SK-N-DZ (cell line): ENCODE results near the gene MYCBP2.
"Not testable (repeated sequence)": the region's sequence is repeated elsewhere in the genome, so short reads cannot be mapped to it uniquely, and the experiment has no call there.

Experiments used
- DNase-seq: peaks from one replicate; pipeline ENCODE4 v3.0.0-alpha.2; 2015; ENCODE audit warnings: low spot score

MYCBP2 gene

DNA sequence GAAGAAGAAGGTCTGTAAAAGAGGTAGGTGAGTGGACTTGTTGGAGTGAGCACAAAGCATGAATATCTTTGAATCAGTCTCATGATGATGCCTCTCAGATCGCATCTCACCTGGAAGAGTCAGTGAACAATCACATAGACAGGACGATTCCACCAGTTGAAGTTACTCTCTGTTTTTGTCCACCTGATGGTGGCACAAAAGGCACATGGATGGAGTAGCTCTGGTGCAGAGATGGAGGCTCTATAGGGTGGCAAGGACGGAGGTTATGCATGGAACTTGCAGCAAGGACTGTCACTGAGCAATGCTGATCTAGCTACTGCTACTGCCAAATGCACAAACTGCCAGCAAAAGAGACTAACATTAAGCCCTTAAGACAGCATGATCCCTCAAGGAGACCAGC lies 10.3 kb upstream of the MYCBP2 start:
- DNase-seq = no peak

DNA sequence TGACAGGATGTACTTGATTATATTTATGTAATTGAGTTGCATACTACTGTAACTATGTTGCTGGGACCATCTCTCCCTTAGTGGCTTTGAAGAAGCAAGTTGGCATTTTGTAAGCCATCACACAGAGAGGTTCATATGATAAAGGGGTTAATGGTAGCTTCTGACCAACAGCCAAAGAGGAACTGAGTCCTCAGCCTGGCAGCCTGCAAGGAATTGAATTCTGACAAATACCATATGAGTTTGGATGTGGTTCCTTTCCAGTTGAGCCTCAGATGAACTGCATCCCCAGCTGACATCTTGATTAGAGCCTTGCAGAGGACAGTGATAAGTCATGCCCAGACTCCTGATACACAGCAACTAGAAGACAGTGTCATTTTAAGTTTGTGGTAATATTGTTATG lies 8.6 kb upstream of the MYCBP2 start:
- DNase-seq = no peak

DNA sequence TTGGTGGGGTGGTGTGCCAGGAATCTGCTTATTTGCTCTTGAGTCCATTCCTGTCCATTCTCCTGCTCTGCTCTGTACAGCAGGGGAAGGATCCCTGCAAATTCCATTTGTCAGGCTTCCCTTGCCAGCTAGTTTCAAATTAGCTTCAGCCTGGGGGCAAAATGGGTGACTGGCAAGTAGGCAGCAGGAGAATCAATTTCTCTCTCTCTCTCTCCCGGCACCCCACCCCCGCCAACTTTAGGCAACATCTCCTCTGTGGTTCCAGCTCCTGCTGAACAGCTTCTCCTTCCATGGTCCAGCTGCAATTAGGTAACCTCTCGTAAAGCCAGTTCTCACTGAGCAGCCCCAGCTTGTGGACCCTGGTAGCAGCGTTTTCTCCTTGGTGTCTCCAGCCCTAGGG lies 6.7 kb upstream of the MYCBP2 start:
- no peak for DNase-seq

DNA sequence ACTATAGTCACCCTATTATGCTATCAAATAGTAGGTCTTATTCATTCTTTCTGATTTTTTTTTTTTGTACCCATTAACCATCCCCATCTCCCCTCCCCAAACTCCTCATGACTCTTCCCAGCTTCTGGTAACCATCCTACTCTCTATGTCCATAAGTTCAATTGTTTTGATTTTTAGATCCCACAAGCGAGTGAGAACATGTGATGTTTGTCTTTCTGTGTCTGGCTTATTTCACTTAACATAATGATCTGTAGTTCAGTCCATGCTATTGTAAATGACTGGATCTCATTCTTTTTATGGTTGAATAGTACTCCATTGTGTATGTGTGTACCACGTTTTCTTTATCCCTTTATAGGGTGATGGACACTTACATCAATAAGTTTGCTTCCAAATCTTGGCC lies 4.5 kb upstream of the MYCBP2 start:
- no peak for DNase-seq

DNA sequence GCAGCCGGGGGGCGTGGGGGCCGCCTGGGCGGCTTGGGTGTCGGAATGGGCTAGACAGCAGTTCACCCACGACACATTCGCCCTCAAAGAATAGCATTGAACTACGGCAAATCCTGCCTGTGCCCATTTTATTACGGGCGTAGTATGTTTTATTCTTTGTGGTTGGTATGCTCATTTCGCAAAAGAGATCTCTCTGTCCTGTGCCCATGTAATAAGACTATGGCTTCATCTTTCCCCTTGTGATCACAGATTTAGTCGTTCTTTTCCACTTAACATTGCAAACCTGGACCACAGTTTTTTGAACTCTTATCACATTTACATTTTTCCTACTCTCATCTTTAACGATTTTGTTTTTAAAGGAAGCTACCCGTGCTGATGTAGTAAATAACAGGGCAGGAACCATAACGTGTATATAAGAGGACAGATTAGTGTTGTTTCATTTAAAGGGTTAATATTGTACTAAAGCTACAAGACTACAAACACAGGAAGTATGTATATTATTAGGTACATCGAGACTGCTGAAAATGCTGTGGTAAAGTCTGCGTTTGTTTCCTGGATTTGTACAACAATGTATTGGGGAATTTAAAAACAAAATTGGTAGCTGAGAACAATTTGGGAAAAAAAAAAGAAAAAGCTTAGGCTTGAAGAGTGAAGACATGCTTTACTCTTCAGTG lies 3.2 kb upstream of the MYCBP2 start:
- peak; percentile 16 for DNase-seq

DNA sequence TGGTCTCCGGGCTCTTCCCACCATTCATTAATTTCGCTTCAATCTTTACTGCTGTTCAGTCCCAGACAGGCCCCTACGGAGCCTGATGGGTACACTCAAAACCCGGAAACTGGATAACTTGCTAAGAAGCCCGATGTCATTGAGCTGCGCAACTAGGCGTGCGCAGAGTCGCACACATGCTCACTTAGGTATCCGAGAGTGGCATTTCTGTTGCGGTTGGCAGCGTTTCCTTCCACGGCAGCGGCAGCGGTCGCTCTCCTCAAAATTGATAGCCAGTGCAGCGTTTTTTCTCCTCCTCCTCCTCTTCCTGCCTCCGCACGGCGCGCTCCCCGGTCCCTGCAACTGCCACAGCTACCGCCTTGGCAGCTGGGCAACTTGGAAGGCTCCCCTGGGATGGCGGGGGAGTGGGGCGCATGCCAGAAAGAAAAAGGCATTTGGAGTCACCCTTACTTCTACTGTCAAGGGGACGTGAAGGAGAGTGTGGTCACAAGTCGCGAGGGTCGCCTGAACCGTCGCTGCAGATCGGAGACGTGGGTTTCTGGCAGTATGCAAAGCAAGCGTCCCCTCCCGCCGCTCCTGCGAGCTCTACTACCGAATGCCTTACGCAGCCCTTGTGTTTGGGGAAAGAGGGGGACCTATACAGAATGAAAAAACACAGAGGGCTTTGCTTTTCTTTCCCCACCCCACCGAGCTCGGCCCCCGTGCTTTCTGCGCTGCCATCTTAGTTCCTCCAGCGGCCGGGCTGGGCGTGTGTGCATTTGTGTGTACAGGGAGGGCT lies 2.4 kb upstream of the MYCBP2 start:
- peak; percentile 96 for DNase-seq

DNA sequence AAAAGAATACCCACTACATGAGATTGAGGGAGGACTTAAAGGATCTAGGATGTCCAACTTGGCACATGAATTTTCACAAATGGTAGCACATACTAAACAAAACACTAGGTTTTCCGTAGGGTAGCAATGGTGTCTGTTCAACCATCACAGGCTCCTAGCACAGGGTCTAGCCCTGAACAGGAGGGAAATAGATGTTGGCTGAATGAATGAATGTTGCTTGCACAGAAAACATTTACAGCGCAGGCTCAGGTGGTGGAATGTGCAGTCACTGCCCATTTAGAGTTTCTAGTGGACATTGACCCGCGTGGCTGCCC lies 1.9 kb upstream of the MYCBP2 start:
- DNase-seq = no peak

DNA sequence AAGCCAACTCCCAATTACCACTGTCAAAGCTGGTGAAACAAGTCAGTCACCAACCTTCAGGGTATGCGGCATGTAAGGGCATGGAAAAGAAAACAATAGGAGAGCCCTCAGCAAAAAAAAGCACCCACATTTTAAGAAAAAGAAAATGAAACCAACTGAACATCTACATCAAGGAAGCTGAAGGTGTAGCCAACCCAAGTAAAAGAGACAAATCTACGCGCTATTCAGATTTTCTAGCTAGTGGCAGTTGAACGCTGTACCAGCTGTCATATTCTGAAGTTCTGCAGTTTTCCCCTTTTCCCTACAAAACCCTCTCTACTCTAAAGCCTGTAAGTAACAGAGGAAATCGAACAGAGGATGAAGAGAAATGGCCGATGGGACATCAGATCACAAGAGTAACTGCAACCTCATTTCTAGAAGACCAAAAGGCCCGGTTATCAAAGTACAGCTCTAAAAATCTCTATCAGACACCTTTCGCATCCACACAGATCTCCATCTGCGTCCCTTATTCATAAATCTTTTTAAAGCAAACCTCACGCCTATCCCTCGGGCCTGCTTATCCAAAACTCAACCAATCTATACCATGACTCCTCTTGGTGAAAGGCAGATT lies 1.4 kb downstream of the MYCBP2 start:
- no peak for DNase-seq

DNA sequence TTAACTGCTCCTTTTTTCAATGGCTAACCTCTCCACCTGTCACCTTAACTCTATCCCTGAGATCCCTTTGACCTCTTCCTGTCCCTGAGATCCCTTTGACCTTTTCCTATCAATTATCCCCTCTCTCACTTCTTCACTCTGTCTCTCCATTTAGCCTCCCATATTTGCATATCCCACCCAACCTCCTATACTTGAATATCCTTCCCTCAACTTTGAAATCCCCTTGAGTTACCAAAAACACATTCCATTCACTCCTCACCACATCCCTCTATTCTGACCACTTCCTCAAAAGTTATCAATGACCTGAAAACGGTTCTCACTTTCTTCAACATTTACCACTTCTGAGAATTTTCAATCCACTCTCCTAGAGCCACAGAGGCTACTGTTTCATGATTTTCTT lies 3.0 kb downstream of the MYCBP2 start:
- no peak for DNase-seq

DNA sequence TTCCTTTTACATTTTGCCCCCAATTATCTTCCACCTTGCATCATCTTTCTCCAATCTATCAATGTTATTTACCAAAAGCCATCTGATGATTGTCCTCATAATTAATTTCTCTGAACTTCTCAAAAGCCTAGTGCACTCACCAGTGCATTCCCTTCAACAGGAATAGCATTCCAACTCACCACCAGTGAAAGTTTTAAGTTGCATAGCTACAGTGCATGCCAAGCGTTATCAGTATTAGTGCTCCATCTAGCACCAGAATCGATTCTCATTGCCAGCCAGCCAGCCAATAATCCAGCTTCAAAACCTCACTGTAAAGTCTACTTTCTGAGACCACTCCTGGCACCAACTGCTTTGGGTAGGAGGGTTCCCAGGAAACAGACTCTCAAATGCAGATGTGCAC lies 7.4 kb downstream of the MYCBP2 start:
- DNase-seq = no peak

DNA sequence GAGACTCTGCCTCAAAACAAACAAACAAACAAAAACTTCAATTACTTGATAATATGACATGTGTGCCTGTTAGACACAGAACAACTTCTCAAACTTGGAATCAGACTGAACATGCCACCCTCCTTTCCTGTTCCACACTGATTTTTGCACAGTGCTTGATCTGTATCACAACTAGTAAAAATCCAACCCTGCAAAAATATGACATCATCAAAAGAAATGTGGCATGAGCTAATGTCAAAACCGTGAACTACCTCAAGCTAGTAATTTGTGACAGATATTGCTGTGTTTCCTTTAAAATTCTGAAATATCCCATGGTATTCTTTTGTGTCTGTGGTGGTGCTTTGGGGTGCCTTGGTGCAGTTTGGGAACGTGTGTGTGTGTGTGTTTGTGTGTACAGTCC lies 8.2 kb downstream of the MYCBP2 start:
- DNase-seq = no peak

DNA sequence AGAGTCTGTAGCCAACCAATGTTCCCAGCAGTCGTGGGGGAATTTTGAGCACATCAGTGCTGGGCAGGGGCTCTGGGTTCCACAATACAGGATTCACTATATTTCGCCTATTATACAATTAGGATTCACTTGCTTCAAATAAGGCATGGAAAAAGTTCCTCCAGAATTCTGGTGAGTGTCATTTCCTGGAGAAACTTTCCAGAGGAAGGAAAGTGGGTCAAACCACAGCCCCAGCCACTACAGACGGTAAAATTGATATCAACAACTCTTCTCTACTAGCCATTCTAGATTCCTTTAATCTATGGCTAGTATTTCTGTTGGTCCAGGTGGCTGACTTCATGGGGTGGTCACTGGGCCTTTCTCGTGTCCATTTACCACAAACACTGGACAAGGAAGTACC lies 10.5 kb downstream of the MYCBP2 start:
- no peak for DNase-seq

DNA sequence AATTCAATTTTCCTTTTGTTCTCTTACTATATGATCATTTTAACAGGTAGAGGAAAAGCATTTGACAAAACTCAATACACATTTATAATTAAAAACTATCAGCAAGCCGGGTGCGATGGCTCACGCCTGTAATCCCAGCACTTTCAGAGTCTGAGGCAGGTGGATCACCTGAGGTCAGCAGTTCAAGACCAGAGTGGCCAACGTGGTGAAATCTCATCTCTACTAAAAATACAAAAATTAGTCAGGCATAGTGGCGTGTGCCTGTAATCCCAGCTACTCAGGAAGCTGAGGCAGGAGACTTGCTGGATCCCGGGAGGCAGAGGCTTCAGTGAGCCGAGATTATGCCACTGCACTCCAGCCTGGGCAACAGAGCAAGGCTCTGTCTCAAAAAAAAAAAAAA lies 11.4 kb downstream of the MYCBP2 start:
- not testable (repeated sequence) for DNase-seq

DNA sequence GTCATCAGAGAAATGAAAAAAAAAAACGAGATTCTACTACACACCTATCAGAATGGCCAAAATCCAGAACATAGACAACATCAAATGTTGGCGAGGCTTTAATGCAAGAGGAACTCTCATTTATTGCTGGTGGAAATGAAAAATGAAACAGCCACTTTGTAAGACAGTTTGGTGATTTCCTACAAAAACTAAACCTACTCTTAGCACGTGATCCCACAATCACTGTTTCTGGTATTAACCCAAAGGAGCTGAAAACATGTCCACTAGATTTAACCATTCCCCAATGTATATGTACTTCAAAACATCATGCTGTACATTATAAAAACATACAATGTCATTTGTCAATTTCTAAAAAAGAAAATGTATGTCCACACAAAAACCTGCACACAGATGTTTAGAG lies 13.0 kb downstream of the MYCBP2 start:
- DNase-seq = no peak

DNA sequence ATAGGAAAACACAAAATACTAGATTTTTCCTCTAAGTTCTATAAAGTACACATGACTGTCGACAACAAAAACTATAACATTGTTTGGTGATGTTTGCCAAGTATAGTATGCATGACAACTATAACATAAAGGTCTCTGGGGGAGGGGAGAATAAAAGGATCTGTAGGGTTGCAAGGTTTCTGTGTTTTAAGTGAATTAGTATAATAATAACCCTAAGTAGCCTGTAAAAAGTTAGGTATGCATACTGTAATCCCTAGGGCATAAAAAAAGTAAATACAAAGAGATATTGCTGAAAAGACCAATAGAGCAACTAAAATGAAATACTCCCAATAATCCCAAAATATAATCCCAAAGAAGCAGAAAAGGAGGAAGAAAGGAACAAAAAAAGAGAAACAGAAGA lies 14.6 kb downstream of the MYCBP2 start:
- DNase-seq = no peak

DNA sequence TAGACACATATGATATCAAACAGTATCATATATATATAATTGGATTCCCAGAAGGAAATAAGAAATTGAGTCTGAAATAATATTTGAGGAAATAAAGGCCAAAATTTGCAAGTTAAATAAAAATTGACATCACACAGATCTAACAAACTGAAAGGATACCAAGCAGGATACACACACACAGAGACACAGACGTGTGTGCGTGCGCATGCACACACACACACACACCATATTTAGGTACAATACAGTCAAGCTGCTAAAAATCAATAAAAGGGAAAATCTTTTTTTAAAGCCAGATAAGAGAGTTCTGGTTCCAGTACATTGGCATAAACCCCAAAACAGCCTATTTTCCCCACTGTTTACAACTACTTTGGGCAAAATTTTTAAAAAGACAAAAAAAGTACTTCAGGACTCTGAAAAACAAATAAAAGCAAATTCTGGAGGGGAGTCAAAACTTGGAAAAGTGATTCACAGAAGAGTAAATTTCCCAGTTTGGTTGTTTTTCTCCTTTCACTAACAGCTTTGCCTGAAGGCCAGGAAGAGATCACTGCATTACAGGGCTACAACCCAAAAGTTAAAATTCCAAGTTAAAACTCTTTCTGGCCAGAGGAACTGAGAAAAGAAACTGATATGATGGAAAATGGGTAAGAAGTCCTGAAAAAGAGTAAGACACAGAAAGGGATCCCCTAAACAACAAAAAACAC lies 16.2 kb downstream of the MYCBP2 start:
- no peak for DNase-seq

DNA sequence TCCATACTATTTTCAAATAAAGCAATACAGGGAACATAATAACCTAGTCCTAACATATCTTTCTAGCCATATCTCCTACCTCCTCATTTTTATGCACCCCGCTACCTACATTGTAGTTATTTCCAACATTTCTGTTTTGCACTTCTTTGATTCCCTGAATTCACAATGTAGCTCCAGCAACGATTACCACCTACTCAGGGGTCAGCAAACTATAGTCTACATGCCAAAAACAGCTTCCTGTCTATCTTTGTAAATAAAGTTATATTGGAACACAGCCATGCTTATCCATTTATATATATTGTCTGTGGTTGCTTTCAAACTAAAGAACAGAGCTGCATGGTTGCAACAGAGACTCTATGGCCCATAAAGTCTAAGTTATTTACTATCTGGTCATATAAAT lies 16.7 kb downstream of the MYCBP2 start:
- DNase-seq = no peak

DNA sequence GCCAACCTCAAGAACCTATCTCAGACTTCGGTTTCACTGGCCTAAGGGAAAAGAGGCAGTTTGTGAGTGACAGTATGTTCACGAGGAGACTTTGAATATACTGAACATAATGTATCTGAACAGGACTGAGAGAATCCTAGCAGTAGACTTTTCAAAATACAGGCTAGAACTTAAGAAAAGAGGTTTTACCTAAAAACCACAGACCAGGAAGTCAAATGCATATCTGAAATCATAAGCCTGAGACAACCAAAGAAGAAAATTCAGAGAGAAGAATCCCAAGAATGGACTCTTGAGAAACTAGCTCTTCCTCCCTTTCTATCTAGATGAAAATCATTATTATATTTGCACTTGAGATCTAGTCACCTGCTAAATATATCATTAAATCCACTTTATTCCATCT lies 17.6 kb downstream of the MYCBP2 start:
- DNase-seq = no peak

DNA sequence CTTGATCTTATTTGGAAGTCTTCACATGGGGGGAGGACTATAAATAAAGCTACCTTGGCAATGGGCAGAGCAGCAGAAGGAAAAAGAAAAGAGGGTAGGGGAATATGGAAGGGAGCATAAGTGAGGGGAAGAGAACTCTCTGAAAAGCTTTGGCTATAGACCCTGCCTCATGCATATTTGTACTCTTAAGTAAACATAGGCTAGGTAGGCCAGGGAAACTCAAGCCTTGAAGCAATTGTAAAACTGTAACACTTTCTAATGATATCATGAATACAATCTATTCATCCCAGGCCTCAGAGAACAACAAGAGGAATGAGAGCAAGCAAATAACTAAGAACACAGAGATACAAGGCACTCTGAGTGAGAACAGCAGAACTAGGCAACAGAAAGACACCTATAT lies 20.4 kb downstream of the MYCBP2 start:
- DNase-seq = no peak

DNA sequence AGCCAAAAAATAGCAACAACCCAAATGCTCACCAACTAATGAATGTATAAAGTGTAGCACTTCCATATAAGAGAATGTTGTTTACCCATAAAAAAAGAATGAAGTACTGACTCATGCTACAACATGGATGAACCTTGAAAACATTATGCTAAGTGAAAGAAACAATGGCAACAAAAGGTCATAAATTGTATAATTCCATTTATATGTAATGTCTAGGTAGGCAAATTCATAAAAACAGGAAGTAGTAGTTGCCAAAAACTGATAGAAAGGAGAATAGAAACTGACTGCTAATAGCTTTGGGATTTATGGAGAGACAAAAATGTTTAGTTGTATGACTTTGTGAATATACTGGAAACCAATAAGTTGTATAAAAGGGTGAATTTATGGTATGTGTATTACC lies 21.6 kb downstream of the MYCBP2 start:
- no peak for DNase-seq

DNA sequence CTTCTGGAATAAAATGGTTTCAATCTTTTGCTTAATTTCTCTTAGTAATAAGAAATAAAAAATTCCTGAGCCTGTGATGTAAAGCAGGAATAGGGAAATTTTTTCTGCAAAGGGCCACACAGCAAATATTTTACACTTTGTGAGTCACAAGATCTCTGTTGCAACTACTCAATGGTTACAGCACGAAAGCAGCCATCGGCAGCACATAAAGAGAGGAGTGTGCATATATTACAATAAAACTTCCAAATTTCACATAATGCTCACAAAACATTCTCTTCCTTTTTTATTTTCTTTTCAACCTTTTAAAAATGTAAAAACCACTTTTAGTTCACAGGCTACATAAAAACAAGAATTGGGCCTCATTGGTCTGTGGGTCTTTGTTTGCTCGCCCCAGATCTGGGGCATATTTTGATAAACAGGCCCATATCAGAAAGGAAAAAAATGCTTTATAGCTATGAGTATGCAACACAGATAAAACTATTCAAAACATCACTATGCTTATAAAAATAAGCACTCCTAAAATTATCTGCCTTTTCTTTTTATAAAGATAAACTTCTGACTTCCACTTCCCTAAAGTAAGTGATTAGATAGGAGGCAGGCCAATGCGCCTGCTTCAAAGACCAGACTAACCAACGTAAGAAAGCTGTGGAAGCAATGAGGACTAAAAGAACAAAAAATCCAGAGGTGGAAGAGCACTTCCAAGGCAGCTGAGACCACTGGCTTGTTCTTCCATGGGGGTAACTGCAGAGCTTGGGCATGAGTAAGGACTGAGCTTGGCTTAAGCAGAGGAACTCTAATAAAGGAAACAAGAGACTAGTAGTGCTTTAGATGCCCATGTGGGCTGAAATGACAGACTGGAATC lies 26.5 kb downstream of the MYCBP2 start:
- DNase-seq = no peak

DNA sequence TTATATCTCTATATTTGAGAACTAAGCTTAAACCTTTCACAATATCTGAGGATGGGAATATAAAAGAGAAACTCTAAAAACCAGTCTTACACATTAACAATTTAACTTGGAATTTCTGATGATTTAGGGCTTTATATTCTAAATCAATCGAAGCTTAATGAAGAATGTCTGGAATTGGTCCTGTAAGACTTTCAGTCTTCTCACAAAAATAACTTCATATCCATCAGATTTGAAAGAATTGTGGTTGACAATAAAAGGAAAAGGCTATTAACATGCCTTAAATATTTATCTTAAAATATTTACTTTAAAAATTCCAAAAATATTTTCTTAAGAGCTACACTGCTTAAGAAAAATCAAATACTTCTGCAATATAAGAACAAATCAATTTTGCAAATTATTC lies 27.3 kb downstream of the MYCBP2 start:
- DNase-seq = no peak
